SK-N-SH treated with all-trans-retinoic acid at 6 μM for 48 hours (cell line): ENCODE measurements around the gene MS4A10.

Source experiments
- ARNTL ChIP-seq: fragments of 450-650 bp; formaldehyde crosslinking; IDR thresholded peaks from 2 replicates; pipeline ENCODE4 v1.5.0; 2020; ENCODE audit warnings: low read depth, mild to moderate bottlenecking, moderate library complexity, borderline replicate concordance
- CSDC2 ChIP-seq: fragments of 250-450 bp; sonication (Bioruptor Pico); IDR thresholded peaks from 2 replicates; pipeline ENCODE4 v1.5.0; 2020; ENCODE audit warnings: mild to moderate bottlenecking, moderate library complexity
- ISL1 ChIP-seq: fragments of 250-450 bp; sonication (Bioruptor Pico); IDR thresholded peaks from 2 replicates; pipeline ENCODE4 v2.1.2; 2022; ENCODE audit warnings: mild to moderate bottlenecking, moderate library complexity
- OSR1 ChIP-seq: fragments of 250-450 bp; sonication (Bioruptor Pico); IDR thresholded peaks from 2 replicates; pipeline ENCODE4 v1.8.0; 2022; ENCODE audit warnings: moderate library complexity, mild to moderate bottlenecking, inconsistent platforms
- RARB ChIP-seq: fragments of 250-450 bp; sonication (Bioruptor Pico); IDR thresholded peaks from 2 replicates; pipeline ENCODE4 v1.8.0; 2021; ENCODE audit warnings: mild to moderate bottlenecking, moderate library complexity
- TCF4 ChIP-seq: fragments of 250-450 bp; sonication (Bioruptor Pico); IDR thresholded peaks from 2 replicates; pipeline ENCODE4 v1.8.0; 2021; ENCODE audit warnings: mild to moderate bottlenecking, moderate library complexity, borderline replicate concordance
- ZFP30 ChIP-seq: fragments of 450-650 bp; formaldehyde crosslinking; IDR thresholded peaks from 2 replicates; pipeline ENCODE4 v1.5.0; 2022; ENCODE audit warnings: mild to moderate bottlenecking, moderate library complexity
- ZNF70 ChIP-seq: fragments of 450-650 bp; formaldehyde crosslinking; IDR thresholded peaks from 2 replicates; pipeline ENCODE4 v1.5.0; 2020; ENCODE audit warnings: mild to moderate bottlenecking, moderate library complexity

GRCh38 chr11:60757231-60757800, 27.8 kb upstream of the MS4A10 start:
- TF ChIP-seq ISL1 (no peak), TCF4 (CRISPR knock-in tag) (no peak), ZFP30 (CRISPR knock-in tag) (no peak), ZNF70 (CRISPR knock-in tag) (no peak), ARNTL (CRISPR knock-in tag) (no peak), OSR1 (no peak), CSDC2 (no peak), RARB (no peak)
